Muscle layer of colon (tissue), 2 donors: ENCODE results near the gene KRTAP16-1.

Experiments
- H3K27ac ChIP-seq: one replicate; pipeline ENCODE4 v1.7.0; 2013; ENCODE audit warnings: low read depth, mild to moderate bottlenecking, low read length, moderate library complexity
- H3K27me3 ChIP-seq, 2 donors: one replicate each; pipeline ENCODE4 v1.7.0; 2013; ENCODE audit warnings: low read length in 2 of 2, mild to moderate bottlenecking in 2 of 2; ENCODE audit not compliant: insufficient read depth in 2 of 2, control insufficient read depth in 1 of 2
- H3K36me3 ChIP-seq: one replicate; pipeline ENCODE4 v1.7.0; 2013; ENCODE audit warnings: mild to moderate bottlenecking, low read length; ENCODE audit not compliant: insufficient read depth
- H3K4me1 ChIP-seq: one replicate; pipeline ENCODE4 v1.7.0; 2013; ENCODE audit warnings: mild to moderate bottlenecking, low read length; ENCODE audit not compliant: insufficient read depth
- H3K4me3 ChIP-seq, 2 donors: one replicate each; pipeline ENCODE4 v1.7.0; 2013; ENCODE audit warnings: low read length in 2 of 2, low read depth in 1 of 2, mild to moderate bottlenecking in 1 of 2, moderate library complexity in 1 of 2
- H3K9ac ChIP-seq: one replicate; pipeline ENCODE4 v1.7.0; 2013; ENCODE audit warnings: low read length
- H3K9me3 ChIP-seq: one replicate; pipeline ENCODE4 v1.7.0; 2013; ENCODE audit warnings: mild to moderate bottlenecking, low read length
- donor health status: abdominal sarcoma.
- donor health status: Adenocarcinoma of cecum.

Gene KRTAP16-1

GRCh38 chr17:41258406-41258805, 50.7 kb downstream of the KRTAP16-1 start:
- H3K4me3 ChIP-seq = no peak overlapping the region
- H3K4me1 ChIP-seq = no peaks in the 10 kb centered on the region
- no peak overlapping the region for H3K9ac ChIP-seq
- no peaks in the 10 kb centered on the region for H3K36me3 ChIP-seq
- no peaks in the 10 kb centered on the region for H3K27me3 ChIP-seq
- H3K9me3 ChIP-seq = no peaks in the 10 kb centered on the region
- no peak overlapping the region for H3K27ac ChIP-seq
